Pulmonary artery endothelial cell (primary cell): ENCODE measurements around the gene CA10. TPM values are rescaled to one million over a fixed set of nuclear protein-coding genes. Genes with fewer than 3 reads are reported as not detected.

Source experiments
- DNase-seq: peaks from one replicate; pipeline ENCODE4 v3.0.0-alpha.2; 2011; ENCODE audit warnings: low read depth, low spot score
- total RNA-seq: library from RNA; depleted of rRNA; stranded (reverse); fragments of >200 nt; gene quantifications from 2 replicates; pipeline ENCODE4 v1.2.3, GENCODE V29; 2014

CA10 gene
- total RNA-seq, 1 donor from 2014 or later = not detected

GRCh38 chr17:51651513-51652298, 506.8 kb downstream of the CA10 start:
- no peak for DNase-seq

GRCh38 chr17:51650772-51651171, 507.7 kb downstream of the CA10 start:
- no peak for DNase-seq

GRCh38 chr17:51650202-51650601, 508.3 kb downstream of the CA10 start:
- no peak for DNase-seq

GRCh38 chr17:51647826-51648225, 510.7 kb downstream of the CA10 start:
- DNase-seq = no peak

- DNase-seq = no peak
Measured at GRCh38 chr17:51647067-51647466, 511.4 kb downstream of the CA10 start.

GRCh38 chr17:51646539-51646938, 512.0 kb downstream of the CA10 start:
- no peak for DNase-seq

- no peak for DNase-seq
Measured at GRCh38 chr17:51645056-51645455, 513.5 kb downstream of the CA10 start.

- DNase-seq = no peak
Measured at GRCh38 chr17:51643702-51644490, 514.6 kb downstream of the CA10 start.

- no peak for DNase-seq
Measured at GRCh38 chr17:51642029-51642428, 516.5 kb downstream of the CA10 start.

GRCh38 chr17:51640108-51640622, 518.3 kb downstream of the CA10 start:
- no peak for DNase-seq

- DNase-seq = no peak
Measured at GRCh38 chr17:51638971-51639370, 519.5 kb downstream of the CA10 start.

- no peak for DNase-seq
Measured at GRCh38 chr17:51636291-51636690, 522.2 kb downstream of the CA10 start.

- DNase-seq = no peak
Measured at GRCh38 chr17:51630101-51630671, 528.3 kb downstream of the CA10 start.

- no peak for DNase-seq
Measured at GRCh38 chr17:51629232-51629631, 529.3 kb downstream of the CA10 start.

- DNase-seq = no peak
Measured at GRCh38 chr17:51627779-51628178, 530.7 kb downstream of the CA10 start.

GRCh38 chr17:51618476-51618875, 540.0 kb downstream of the CA10 start:
- DNase-seq = no peak

GRCh38 chr17:51617986-51618385, 540.5 kb downstream of the CA10 start:
- DNase-seq = no peak

GRCh38 chr17:51613255-51613654, 545.3 kb downstream of the CA10 start:
- DNase-seq = no peak

GRCh38 chr17:51612692-51613091, 545.8 kb downstream of the CA10 start:
- no peak for DNase-seq

GRCh38 chr17:51611585-51611984, 546.9 kb downstream of the CA10 start:
- no peak for DNase-seq

- DNase-seq = no peak
Measured at GRCh38 chr17:51610834-51611233, 547.7 kb downstream of the CA10 start.

GRCh38 chr17:51610155-51610554, 548.4 kb downstream of the CA10 start:
- no peak for DNase-seq
